HG02840 (cell line): ENCODE data around the gene OSBPL10.
"Not testable (repeated sequence)": the region's sequence is repeated elsewhere in the genome, so short reads cannot be mapped to it uniquely, and the experiment has no call there.

Source experiments
- ATAC-seq: cut with Tn5 transposase; IDR thresholded peaks from one replicate; pipeline ENCODE4 v1.9.1; 2021; ENCODE audit warnings: mild to moderate bottlenecking, moderate library complexity, moderate number of reproducible peaks; ENCODE audit not compliant: unreplicated experiment, low FRiP score

OSBPL10 gene

GRCh38 chr3:31790193-31791089, 190.6 kb downstream of the OSBPL10 start:
- no peak for ATAC-seq

GRCh38 chr3:31789429-31789828, 191.6 kb downstream of the OSBPL10 start:
- no peak for ATAC-seq

DNA sequence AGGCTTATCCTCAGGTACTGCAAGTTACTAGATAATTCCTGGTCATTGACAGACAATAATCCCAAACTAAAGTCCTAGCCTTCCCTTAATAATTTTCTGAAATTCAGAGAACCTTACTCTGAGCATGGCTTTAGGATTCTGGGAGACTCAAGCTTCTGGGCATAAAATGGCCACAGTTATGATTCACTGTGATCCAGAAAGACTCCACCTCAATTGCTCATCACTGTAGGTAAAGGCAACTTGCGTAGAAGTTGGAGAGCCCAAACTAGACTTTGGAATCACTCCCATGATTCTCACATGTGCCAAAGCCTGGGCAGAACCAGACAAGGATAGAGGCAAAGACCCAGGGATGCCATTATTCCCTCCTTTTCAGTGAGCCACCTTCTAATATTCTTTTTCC, 195.3 kb downstream of the OSBPL10 start:
- no peak for ATAC-seq

- no peak for ATAC-seq
Observed at GRCh38 chr3:31785286-31785685, 195.8 kb downstream of the OSBPL10 start.

- ATAC-seq, result not testable (repeated sequence)
Observed at GRCh38 chr3:31783851-31784250, 197.2 kb downstream of the OSBPL10 start.

- ATAC-seq, result not testable (repeated sequence)
Observed at GRCh38 chr3:31782306-31782705, 198.8 kb downstream of the OSBPL10 start.

GRCh38 chr3:31779514-31779913, 201.5 kb downstream of the OSBPL10 start:
- ATAC-seq, result no peak

- ATAC-seq, result no peak
Observed at GRCh38 chr3:31777887-31778286, 203.2 kb downstream of the OSBPL10 start.

- ATAC-seq, result no peak
Observed at GRCh38 chr3:31777092-31777491, 204.0 kb downstream of the OSBPL10 start.

- no peak for ATAC-seq
Observed at GRCh38 chr3:31776016-31776415, 205.0 kb downstream of the OSBPL10 start.

GRCh38 chr3:31775383-31775782, 205.7 kb downstream of the OSBPL10 start:
- no peak for ATAC-seq

- no peak for ATAC-seq
Observed at GRCh38 chr3:31772758-31773473, 208.1 kb downstream of the OSBPL10 start.

GRCh38 chr3:31772272-31772671, 208.8 kb downstream of the OSBPL10 start:
- no peak for ATAC-seq

GRCh38 chr3:31770822-31771326, 210.2 kb downstream of the OSBPL10 start:
- no peak for ATAC-seq

- no peak for ATAC-seq
Observed at GRCh38 chr3:31768479-31769125, 212.5 kb downstream of the OSBPL10 start.

GRCh38 chr3:31767920-31768319, 213.1 kb downstream of the OSBPL10 start:
- no peak for ATAC-seq

GRCh38 chr3:31766669-31767068, 214.4 kb downstream of the OSBPL10 start:
- no peak for ATAC-seq

DNA sequence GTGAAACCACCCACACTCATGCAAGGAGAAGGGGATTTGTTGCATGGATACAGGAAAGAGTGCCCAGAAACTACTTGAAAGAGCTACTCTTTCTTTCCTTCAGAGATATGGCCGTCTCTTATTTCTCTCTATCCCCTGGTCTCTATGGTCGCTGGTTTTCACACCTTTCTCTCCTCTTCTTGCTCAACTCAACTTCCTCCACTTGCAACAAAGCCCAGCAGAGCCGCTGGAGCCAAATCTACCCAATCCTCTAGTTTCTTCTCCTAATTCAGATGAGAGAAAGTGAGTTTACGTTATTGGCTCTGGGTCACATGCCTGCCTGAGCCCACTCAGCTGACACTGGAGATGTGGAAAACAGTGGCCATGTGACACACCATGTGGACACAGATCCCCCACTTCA, 215.2 kb downstream of the OSBPL10 start:
- no peak for ATAC-seq

DNA sequence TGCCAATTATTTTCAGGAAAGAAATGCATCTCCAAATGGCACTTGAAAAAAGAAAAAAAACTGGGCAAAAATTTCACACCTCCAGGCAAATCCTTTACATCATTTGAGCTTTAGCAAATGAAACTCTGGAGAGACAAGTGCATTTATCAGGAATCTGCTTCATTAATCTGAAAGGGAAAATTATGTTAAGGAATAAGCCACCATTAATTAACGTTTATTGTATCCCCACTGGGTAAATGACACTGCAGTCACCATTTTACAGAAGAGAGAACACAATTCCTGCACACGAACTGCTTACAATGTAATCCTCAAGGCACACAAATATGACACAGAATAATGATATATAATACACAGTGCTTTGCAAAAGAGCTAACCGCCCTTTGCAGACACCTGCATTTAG, 217.3 kb downstream of the OSBPL10 start:
- no peak for ATAC-seq

DNA sequence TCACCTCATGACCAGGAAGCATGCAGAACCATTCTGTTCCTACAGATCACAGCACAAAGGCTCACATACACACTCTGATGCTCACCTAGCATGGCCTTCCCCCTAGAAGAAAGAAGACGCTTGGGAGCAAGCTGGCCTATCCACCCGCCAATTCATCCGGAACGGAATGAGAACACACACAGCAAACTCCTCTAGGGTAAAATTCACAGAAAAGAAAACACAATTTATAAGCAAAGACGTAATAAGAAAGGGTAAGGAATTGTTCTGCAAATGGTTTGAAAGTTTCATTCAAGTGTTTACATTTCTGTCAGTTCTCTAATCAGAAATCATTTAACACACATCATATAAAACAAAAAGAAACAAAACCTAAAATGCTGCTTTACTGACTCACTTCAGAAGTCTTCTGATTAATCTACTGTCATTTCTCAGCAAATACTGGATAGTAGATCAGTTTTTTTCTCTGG, 218.1 kb downstream of the OSBPL10 start:
- no peak for ATAC-seq
